ENCODE results near the gene CD8B2.
"Not testable (repeated sequence)": the region's sequence is repeated elsewhere in the genome, so short reads cannot be mapped to it uniquely, and the experiment has no call there.

CD8B2 gene

GRCh38 chr2:106551417-106552130 is 64.4 kb downstream of the CD8B2 start:
- no peak for DNase-seq (ENCODE audit: low read depth)

GRCh38 chr2:106552921-106553320 is 65.8 kb downstream of the CD8B2 start:
- DNase-seq (ENCODE audit: low read depth) = no peak

- no peak for DNase-seq (ENCODE audit: low read depth)
These were observed 66.2 kb downstream of the CD8B2 start for GRCh38 chr2:106553321-106553720.

GRCh38 chr2:106554411-106554810 is 67.2 kb downstream of the CD8B2 start:
- DNase-seq (ENCODE audit: low read depth) = no peak

GRCh38 chr2:106555053-106555452 is 67.9 kb downstream of the CD8B2 start:
- DNase-seq (ENCODE audit: low read depth) = no peak

- DNase-seq (ENCODE audit: low read depth) = not testable (repeated sequence)
These were observed 72.6 kb downstream of the CD8B2 start for GRCh38 chr2:106559786-106560185.

GRCh38 chr2:106560773-106561172 is 73.6 kb downstream of the CD8B2 start:
- DNase-seq (ENCODE audit: low read depth) = no peak

DNA sequence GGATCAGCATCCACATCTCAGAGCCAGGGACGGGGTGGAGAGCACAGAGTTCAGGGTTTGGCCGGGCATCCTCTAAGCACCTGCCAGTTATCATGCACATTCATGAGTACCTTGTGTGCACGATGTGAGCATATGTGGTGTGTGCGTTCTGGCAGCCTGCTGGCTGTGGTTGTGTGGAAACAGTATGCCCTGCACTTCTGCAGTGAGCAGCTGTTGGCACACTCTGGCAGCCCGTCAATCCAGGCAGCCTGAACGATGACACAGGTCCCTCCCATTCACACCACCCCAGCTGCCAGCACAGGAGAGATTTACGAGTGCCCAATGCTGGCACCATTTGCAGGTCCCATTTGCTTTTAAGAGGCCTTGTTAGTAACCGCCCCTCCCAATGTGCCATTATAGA is 74.2 kb downstream of the CD8B2 start:
- DNase-seq (ENCODE audit: low read depth) = no peak

- DNase-seq (ENCODE audit: low read depth) = no peak
These were observed 74.6 kb downstream of the CD8B2 start for GRCh38 chr2:106561803-106562202.

- no peak for DNase-seq (ENCODE audit: low read depth)
These were observed 75.4 kb downstream of the CD8B2 start for GRCh38 chr2:106562268-106563186.

- no peak for DNase-seq (ENCODE audit: low read depth)
These were observed 76.0 kb downstream of the CD8B2 start for GRCh38 chr2:106563195-106563594.

DNA sequence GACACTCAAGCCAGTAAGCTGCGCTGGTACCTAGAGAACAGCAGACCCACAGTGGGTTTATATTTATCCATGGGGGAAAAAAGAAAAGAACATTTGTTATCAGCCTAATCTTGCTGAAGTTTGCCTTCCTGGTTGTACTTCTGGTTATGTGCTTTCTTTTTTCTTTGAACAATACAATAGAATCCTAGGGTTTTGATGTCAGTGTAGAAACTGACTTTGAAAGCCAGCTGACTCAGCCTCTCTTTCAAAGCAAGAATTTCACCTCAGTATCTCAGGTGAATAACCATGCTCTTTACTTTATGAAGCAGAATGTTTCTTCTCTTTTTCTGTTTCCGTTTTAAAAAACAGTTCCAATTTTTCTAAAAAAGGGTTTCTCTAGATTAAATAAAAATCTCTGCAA is 78.4 kb downstream of the CD8B2 start:
- no peak for DNase-seq (ENCODE audit: low read depth)

- no peak for DNase-seq (ENCODE audit: low read depth)
These were observed 78.9 kb downstream of the CD8B2 start for GRCh38 chr2:106566050-106566449.

DNA sequence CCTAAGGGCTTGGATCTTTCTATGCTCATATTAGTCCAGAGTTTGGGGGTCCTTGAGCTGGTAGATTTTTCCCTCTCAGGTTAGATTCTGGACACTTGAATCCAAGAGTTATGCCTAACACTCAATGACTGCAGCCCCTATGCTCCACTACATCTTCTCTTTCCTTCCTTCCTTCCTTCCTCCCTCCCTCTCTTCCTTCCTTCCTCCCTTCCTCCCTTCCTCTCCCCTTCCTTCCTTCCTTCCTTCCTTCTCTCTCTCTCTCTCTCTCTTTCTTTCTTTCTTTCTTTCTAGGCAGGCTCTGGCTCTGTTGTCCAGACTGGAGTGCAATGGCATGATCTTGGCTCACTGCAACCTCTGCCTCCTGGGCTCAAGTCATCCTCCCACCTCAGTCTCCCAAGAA is 79.3 kb downstream of the CD8B2 start:
- DNase-seq (ENCODE audit: low read depth) = not testable (repeated sequence)

DNA sequence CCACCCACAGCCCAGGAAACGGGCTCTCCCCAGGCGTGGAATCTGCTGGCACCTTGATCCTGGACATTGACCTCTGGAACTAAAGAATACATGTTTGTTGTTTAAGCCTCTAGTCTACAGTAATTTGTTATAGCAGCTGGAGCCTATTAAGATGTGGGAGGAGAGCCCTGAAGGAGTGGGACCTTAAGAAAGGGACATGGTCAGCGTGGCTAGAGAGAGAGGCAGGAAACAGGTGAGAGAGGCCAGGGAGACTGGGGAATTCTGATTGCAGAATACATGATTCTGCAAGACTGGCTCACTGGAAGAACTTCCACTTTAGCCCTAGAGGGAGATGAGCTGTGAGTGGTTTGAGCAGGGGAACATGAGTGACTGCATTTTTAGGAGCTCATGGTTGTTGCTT is 83.2 kb downstream of the CD8B2 start:
- no peak for DNase-seq (ENCODE audit: low read depth)

Measured in activated T-helper 9 cell treated with anti-CD3 and anti-CD28 coated beads, Interleukin-2, amount 50 U/mL, for 16 hours (primary cell).